NCI-H1105 treated with DMSO at 0.1 percent for 48 hours (cell line): ENCODE measurements around the gene HECW1.

Source experiments
- DNase-seq: peaks from one replicate; lab custom pipeline; 2025; lab: John Stamatoyannopoulos, UW

Gene HECW1

GRCh38 chr7:43148161-43148731, 35.8 kb downstream of the HECW1 start:
- DNase-seq: no peak

- DNase-seq: no peak
These were observed 38.6 kb downstream of the HECW1 start for GRCh38 chr7:43151076-43151475.

GRCh38 chr7:43152696-43153095, 40.2 kb downstream of the HECW1 start:
- DNase-seq: no peak

- DNase-seq: no peak
These were observed 43.2 kb downstream of the HECW1 start for GRCh38 chr7:43155636-43156035.

- DNase-seq: no peak
These were observed 51.4 kb downstream of the HECW1 start for GRCh38 chr7:43163885-43164284.

- no peak for DNase-seq
These were observed 52.3 kb downstream of the HECW1 start for GRCh38 chr7:43164757-43165156.

GRCh38 chr7:43166686-43167085, 54.2 kb downstream of the HECW1 start:
- DNase-seq: no peak

- no peak for DNase-seq
These were observed 56.6 kb downstream of the HECW1 start for GRCh38 chr7:43169076-43169475.

GRCh38 chr7:43170571-43170970, 58.1 kb downstream of the HECW1 start:
- no peak for DNase-seq

- DNase-seq: no peak
These were observed 63.2 kb downstream of the HECW1 start for GRCh38 chr7:43175570-43176200.

GRCh38 chr7:43179393-43179792, 66.9 kb downstream of the HECW1 start:
- DNase-seq: no peak

GRCh38 chr7:43192806-43193460, 80.5 kb downstream of the HECW1 start:
- DNase-seq: no peak

GRCh38 chr7:43193893-43194292, 81.4 kb downstream of the HECW1 start:
- no peak for DNase-seq

- no peak for DNase-seq
These were observed 82.8 kb downstream of the HECW1 start for GRCh38 chr7:43195256-43195655.

- DNase-seq: no peak
These were observed 83.3 kb downstream of the HECW1 start for GRCh38 chr7:43195768-43196167.

GRCh38 chr7:43196379-43196778, 83.9 kb downstream of the HECW1 start:
- DNase-seq: no peak

- no peak for DNase-seq
These were observed 85.6 kb downstream of the HECW1 start for GRCh38 chr7:43198016-43198415.

- no peak for DNase-seq
These were observed 86.2 kb downstream of the HECW1 start for GRCh38 chr7:43198599-43199090.

GRCh38 chr7:43199371-43200160, 87.1 kb downstream of the HECW1 start:
- no peak for DNase-seq

- no peak for DNase-seq
These were observed 89.5 kb downstream of the HECW1 start for GRCh38 chr7:43201912-43202311.

GRCh38 chr7:43204081-43204480, 91.6 kb downstream of the HECW1 start:
- DNase-seq: no peak

- no peak for DNase-seq
These were observed 92.8 kb downstream of the HECW1 start for GRCh38 chr7:43205171-43205795.
